T-helper 2 cell (primary cell): ENCODE data around the gene EXOC6B.
"Not testable (repeated sequence)": the region's sequence is repeated elsewhere in the genome, so short reads cannot be mapped to it uniquely, and the experiment has no call there.

Experiments used
- DNase-seq, 5 experiments: peaks; one replicate each; pipeline versions ENCODE4 v3.0.0 to v3.0.0-alpha.2; 2012 to 2022

EXOC6B gene

DNA sequence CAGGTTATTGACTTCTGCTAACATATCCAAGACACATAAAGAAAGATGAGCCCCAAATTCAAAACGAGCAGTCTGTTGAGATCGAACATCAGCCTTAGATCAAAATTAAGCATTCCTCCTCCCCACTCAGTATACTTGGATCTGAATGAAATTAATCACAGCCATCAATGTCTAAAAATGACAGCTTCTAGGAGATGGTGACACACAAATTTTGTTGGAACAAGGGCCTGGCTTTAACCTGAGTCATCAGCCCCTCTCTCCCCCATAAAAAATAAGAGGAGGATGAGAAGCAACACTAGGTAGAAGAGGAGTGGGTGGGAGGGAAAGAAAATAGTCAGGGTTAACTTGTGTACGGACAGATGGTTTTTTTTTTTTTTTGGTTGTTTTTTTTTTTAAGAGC is 223.1 kb downstream of the EXOC6B start:
- DNase-seq, result no peak

DNA sequence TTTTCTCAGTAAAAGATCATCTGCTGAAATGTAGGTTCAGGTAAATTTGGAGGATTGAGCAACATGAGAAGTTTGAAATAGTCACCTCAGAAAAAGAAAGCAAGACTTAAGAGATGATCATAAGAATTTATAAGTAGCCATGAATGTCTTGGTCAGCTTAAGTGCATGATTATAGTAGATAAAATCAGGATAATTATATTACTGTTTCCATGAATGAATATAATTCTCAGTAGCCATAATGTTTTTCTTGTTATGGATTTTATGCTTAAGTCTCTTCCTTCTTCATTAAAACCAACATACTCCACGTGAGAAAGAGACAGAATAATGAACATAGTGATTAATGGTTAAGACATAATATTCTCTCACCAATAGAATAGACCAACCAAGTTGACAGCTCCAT is 223.7 kb downstream of the EXOC6B start:
- DNase-seq, result no peak

DNA sequence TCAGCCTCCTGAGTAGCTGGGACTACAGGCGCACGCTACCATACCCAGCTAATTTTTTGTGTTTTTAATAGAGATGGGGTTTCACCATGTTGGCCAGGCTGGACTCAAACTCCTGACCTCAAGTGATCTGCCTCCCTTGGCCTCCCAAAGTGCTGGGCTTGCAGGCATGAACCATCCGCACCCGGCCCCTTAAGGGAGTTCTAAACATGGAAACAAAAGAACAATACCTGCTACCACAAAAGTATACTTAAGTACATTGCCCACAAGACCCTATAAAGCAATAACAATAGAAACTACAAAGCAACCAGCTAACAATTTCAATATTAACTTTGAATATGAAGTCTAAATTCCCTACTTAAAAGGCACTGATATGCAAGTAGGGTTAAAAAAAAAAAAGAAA is 242.0 kb downstream of the EXOC6B start:
- not testable (repeated sequence) for DNase-seq

DNA sequence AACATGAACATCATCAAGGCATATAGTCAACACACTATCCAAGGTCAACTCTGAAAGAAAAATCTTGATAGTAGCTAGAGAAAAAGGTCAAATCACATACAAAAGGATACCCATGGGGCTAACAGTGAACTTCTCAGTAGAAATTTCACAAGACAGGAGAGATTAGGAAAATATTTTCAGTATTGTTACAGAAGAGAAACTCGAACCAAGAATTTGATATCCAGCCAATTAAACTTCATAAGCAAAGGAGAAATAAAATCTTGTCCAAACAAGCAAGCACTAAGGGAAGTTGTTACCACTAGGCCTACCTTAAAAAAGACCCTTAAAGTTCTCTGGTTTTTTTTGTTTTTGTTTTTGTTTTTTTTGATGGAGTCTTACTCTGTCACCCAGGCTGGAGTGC is 242.5 kb downstream of the EXOC6B start:
- no peak for DNase-seq

DNA sequence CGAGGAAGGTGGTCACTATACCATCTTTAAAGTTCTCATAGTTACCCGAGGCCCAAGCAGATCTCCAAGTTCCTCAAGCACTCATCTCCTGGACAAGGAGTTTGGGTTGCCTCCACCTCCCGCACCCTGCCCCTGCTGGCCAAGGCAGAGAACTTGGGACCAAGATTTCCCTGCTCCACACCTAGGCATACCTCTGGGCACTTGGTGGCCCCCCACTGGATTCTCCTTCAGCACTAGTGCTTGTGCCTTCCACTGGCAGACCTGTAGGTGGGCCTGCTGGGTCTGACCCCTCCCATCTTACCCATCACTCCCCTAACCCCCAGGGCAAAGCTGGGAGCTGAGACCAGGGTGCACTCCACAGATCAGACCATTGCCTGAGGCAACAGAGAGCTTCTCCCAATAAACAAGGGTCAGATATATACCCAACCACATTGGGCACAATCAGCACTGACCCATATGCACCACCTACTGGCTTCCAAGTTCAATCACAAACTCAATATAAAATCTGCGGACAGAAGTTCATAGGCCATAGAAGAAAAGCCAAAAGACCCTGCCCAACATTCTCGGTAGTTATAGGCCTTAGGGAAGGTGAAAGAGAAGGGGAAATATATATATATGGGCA is 244.2 kb downstream of the EXOC6B start:
- DNase-seq, result no peak

DNA sequence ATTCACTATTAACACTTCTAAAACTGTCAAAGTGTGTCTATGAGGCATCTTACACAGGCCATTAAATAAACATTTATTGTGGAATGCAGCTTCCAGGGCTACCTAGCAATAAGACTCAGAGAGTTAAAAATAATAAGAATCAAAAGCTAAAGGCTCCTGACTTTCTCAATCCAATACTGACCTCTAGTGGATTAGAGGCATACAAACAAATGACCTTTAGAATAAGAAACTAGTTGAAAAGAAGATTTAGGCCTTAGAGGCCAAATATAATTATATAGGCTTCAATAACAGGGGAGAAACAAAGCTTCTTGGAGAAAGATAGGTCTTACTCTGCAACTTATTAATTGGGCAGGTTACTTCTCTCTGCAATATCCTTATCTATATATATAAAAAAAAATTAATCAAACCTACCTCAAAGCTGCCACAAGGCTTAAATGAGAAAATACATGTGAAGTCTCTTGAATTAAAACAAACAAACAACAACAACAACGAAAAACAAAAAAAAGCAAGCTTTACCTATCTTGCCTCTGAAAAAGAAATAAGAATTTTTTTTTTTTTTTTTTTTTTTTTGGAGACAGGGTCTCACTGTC is 246.1 kb downstream of the EXOC6B start:
- peak in 1 of 5 experiments; percentile 50 for DNase-seq

DNA sequence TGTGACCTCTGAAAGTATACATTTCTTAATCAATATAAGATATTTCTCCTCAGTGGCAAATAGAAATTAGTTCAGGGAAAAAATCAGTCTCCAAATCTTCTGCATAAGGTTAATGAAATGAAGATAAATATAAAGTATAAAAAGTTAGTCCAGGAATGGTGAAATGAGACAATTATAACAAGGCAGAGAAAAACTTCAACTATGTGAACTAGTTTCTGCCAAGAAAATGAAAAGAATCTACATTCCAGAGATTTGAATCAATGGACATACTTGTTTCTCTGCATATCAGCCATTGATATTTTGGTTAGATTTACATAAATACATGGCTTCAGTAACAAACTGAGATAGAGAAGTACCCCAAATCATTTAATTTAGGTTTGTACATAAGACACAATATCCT is 249.0 kb downstream of the EXOC6B start:
- no peak for DNase-seq

DNA sequence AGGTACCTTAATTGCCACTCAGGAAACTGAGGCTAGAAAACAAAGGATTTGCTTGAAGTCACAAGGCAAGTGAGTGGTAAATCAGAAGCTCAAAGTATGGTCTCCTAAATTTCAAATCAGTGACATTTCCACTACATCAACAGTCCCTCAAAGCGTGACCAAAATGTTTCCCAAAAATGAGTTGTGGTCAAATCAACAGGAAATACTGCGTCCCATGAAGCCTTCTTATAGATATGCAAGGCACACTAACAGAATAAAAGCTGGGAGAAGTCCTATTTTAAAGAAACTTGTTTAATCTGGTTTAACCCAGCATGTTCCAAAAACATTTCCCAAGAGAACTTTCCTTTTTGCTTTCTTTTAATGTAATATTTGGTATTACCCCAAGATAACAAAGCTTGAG is 249.4 kb downstream of the EXOC6B start:
- no peak for DNase-seq

DNA sequence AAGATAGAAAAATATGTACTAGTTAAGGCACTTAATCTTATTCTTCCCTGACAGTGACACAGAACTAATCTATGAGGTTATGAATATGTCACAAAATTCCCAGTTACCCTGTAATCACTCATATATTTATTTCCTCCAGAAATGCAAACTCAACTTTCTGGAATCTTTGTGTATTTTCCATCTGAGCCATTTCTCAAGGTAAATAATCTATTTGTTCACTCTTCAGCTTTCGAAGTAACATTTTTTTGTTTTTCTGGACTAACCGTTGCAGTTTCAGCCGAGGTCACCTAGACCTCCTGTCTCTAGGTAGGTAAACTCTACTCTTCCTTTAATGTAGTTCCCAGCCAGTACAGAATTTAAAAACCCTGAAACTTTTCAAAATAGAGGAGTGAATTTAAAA is 250.9 kb downstream of the EXOC6B start:
- DNase-seq, result no peak

DNA sequence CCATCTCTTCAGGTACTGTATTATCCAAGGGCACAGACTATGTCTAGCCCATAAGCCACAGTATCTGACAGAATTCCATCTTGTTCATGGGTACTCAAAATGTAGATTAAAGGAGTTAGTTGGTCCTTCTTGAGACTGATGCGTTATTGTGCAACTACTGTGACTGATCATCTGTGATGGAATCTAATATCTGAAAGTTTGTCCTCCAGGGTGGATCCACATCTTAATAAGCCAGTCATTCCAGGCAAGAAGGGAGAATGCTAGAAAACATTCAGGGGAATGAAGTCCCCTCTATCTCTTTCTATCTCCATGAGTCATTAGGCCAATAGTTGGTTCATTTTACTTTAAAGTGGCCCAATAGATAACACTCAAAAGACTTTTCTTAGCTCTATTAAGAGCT is 252.6 kb downstream of the EXOC6B start:
- DNase-seq, result no peak

DNA sequence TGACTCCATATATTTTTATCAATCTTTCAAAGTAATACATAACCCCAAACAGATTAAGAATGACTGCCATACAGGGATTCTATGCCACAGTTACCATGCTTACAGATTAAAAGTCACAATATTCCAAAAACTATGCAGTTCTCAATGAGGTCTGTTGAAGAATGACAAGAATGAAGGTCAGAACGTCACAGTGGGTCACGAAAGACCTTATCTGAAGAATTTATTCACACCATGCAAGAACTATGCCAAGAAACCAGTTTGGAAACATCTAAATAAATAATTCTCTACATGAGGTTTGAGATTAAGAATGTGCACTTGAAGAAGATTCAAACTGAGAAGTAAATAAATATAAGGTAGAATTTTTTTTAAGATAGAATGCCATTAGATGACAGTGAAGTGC is 253.3 kb downstream of the EXOC6B start:
- no peak for DNase-seq

DNA sequence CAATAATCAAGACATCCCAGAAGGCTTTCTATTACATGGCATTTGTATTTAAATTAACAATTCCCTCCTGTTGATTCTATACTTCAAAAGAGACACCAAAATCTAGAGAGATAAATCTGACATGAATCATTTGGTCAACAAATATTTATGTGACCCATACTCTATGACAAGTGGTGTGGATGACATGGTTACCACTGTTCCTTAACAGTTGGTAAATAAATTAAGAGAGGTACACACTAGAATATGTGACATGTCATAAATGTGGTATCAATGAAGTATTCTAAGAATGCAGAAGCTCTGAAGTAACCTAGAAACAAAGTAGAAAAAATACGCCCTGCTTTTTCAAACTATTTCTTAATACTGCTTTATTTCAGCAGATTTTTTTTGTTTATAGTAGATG is 255.4 kb downstream of the EXOC6B start:
- DNase-seq, result no peak

DNA sequence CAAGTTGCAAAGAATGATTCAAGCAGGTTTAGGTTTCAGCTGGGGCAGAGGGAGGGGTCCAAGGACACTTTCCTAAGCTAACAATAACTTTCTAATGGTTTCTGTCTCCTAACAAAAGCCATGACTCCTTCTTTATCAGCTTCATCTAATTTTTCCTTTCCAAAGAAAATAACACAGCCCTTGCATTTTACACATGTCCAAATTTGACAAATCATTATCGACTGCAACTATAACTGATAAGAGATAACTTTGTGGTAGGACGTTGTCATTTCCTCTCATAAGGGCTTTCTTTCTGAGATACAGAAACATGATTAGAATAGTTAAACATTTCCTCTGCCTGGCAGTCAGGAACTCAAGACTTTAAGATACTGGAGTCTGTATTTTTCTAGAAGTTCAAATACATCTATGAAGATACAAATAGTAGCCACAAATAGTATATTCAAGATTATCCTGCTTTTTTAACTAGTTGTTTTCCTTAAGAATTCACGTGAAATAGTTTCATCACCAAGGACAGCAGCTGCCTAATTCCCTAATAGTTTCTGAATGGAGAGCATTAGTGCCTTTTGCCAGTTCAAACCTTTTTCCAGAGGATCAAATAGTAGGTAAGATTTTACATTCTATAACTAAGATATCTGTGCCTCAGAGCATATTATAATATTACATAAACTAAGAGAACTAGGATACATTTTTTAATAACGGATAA is 263.2 kb downstream of the EXOC6B start:
- DNase-seq, result peak in 1 of 5 experiments; percentile 81

DNA sequence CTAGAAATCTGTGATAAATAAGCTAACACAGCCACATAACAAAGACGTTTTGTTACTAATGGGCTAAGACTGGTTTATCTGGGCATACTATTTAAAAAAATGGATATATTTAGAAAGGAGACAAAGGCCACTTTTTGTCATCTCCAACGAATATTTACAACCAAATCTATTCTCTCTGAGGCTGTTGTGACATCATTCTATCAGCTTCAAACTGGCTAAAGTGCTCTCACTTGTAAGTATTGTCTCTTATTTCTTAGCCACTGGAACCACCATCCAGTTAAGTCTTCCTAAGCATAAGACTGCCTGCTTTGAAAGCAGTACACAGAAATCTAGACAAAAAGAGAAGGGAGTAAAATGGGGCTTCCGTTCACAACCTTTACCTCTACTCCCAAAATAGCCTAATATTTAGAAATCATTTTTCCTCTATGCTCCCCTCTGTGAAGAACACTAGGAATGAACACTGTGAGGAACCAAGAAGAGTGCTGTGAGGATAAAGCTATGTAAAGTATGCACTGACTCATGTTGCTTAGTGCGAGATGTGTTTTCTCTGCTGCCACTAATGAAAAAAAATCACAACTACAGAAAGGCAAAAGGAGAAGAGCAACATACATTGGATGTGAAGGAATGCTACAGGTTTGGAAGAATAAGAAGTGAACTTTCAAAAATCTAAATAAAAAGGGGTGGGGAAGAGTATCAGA is 264.1 kb downstream of the EXOC6B start:
- no peak for DNase-seq

DNA sequence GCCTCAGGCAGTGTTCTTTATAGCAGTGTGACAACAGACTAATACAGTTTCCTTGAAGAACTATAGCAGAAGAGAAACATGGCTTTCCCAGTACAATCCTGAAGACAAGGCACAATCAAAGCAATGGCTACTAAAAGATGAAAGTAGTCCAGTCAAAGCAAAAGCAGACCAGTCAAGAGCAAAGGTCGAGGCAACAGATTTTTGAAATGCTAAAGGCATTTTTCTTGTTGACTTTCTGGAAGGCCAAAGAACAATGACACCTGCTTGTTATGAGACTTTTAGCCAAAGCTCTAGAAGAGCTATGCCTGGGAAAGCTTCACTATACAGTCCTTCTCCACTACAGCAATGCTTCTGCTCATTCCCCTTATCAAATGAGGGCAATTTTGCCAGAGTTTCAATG is 269.9 kb downstream of the EXOC6B start:
- no peak for DNase-seq

DNA sequence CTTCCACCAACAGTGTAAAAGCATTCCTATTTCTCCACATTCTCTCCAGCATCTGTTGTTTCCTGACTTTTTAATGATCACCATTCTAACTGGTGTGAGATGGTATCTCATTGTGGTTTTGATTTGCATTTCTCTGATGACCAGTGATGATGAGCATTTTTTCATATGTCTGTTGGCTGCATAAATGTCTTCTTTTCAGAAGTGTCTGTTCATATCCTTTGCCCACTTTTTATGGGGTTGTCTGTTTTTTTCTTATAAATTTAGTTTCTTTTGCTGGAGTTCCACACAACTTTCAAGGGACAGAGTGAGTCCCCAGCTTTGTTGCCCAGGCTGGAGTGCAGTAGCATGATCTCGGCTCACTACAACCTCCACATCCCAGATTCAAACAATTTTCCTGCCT is 270.5 kb downstream of the EXOC6B start:
- not testable (repeated sequence) for DNase-seq

DNA sequence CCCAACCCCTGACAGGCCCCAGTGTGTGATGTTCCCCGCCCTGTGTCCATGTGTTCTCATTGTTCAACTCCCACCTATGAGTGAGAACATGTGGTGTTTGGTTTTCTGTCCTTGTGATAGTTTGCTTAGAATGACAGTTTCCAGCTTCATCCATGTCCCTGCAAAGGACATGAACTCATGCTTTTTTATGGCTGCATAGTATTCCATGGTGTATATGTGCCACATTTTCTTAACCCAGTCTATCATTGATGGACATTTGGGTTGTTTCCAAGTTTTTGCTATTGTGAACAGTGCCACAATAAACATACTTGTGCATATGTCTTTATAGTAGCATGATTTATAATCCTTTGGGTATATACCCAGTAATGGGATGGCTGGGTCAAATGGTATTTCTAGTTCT is 270.9 kb downstream of the EXOC6B start:
- not testable (repeated sequence) for DNase-seq

DNA sequence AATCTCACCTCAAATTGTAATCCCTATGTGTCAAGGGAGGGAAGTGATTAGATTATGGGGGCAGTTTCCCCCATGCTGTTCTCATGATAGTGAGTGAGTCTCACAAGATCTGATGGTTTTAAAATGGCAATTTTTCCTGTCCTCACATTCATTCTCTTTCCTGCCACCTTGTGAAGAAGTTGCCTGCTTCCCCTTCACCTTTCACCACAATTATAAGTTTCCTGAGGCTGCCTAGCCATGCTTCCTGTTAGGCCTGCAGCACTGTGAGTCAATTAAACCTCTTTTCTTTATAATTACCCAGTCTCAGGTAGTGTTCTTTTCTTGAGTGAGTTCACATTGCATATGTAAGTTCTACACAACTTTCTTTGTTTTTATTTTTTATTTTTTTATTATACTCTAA is 271.5 kb downstream of the EXOC6B start:
- DNase-seq, result no peak

DNA sequence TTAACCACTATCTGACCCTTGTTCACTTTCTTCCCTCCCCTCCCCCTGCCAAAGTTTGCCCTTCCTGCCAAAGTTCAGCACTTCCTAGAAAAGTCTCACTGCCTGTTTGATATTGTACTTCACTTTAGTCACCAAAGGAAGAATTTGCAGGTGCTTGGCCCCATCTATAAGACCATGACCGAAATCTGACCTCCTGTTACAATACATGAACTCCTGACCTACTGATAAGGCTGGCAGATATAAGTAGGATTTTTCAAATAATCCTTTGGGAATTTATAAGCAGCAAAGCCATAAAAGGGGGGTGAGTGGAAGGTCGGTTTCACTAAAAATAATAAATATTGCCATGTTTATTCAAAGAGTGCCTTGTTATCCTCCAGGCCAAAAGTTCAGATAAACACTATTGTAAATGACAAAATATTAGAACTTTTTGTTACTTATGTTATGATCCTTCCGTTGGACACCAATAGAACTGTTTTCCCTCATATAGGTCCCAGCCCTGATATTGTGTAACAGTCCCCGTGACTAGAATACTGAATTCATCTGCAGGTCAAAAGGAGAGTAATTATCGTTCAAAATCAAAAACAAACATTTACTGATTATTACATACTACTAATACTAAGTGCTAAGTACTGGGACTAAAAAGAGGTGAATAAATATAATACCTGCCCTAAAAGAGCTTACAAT is 277.6 kb downstream of the EXOC6B start:
- DNase-seq, result no peak

DNA sequence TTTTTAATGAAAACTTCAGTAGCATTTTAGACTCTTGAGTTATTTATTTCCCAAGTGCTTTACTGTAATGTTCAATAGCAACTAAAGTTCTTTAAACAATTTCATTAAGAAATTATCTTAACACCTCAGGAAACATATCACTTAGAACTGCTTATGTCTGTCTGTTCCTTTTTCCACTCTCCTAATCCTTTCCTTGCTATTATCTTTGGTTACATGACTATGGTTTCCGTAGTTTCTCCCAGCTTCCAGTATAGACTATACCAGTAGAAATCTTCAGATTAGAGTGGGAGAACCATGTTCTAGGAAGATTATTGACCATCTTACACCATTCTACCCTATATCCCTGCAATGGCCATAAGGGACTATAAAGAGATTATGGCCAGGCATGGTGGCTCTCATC is 280.0 kb downstream of the EXOC6B start:
- no peak for DNase-seq

DNA sequence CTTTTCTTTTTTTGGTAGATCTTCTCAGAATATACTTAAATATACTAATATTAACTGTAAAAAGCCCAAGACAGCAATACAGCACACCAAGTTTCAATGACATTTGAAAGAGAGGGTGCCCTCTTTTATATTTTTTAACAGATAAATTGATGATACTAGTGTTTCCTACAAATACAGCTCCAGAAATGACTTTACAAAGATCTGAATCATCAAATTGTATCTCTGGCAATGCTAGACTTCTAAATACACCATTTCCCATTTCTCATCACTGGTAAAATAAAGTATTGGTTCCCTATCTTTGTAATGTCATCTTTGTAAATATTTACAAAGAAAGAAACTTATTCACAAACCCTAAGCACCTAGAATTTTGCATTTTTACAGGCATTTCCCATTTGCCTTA is 281.3 kb downstream of the EXOC6B start:
- no peak for DNase-seq

DNA sequence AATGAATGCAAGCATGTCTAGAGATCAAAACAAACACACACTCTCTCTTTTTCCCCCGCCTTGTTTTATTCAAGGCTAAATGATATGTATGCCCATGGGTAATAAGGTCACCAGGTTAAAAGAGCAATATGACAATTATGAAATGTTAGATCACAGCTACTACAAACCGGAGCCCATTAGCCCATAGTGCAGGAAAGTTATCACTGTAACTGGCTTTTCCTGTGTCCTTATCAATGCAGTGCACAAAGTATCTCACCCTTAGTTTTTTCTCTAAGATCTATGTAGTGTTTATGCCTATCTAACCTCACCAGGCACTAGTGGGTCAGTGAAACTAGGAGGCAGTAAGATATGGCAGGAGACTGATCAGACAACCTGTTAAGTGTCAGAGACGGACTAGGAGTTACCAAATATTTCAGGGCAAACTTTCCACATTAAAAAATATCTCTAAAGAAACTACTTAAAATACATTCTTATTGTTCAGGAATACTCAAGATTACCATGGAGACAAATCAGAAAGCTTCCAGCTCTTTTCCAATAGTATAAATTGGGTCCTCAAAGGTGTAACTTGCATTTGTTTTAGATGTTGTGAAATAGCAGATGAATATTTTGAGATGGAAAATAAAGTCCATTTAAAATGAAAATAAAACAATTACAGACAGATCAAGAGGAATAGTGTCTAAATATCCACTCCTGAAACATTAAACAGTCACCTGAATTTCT is 282.2 kb downstream of the EXOC6B start:
- no peak for DNase-seq
